GM19035 (cell line): ENCODE data around the gene PDE4A.
"Not testable (repeated sequence)": the region's sequence is repeated elsewhere in the genome, so short reads cannot be mapped to it uniquely, and the experiment has no call there.

Source experiments
- ATAC-seq: cut with Tn5 transposase; IDR thresholded peaks from one replicate; pipeline ENCODE4 v1.9.1; 2021; ENCODE audit not compliant: unreplicated experiment

PDE4A gene

DNA sequence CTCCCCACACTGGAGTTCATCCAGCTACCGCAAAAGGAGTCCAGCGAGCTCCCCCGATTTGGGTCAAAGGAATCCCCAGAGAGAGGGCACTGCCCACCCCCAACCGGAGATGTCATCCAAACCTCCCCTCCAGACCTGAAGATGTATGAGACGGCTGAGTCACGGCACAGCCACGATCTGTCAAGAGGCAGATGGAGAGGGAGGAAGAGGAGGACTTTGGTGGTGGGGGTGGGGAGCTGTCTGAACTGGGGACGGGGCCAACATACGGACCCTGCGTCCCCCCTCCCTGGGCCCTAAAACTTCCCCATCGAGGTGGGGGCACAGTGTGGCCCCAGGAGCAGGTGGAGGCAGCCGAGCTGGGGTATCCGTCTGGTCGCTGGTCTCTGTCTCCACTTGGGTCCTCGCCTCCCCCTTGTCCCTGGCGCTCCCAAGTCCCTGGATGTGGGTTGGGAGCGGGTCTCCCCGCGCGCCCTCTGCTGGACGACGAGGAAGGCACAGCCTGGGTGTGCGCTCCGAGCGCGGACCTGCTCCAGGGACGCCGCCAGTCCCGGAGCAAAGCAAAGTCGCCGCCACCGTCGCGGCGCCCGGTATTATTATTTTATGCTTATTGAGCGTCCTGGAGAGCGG lies 3.8 kb downstream of the PDE4A start:
- ATAC-seq, result no peak

DNA sequence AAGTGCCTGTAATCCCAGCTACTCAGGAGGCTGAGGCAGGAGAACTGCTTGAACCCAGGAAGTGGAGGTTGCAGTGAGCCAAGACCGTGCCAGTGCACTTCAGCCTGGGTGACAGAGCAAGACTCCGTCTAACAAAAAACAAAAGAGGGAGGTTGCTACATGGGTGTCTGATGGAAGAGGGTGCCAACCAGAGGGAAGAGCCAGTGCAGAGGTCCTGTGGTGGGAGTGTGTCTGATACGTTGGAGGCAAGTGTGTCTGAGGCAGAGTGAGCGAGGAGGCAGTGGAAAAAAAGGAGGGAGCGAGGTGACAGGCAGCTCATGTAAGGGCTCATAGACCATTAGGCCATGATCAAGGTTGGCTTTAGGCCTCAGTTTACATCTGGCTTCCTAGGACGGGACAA lies 6.8 kb downstream of the PDE4A start:
- ATAC-seq, result no peak

DNA sequence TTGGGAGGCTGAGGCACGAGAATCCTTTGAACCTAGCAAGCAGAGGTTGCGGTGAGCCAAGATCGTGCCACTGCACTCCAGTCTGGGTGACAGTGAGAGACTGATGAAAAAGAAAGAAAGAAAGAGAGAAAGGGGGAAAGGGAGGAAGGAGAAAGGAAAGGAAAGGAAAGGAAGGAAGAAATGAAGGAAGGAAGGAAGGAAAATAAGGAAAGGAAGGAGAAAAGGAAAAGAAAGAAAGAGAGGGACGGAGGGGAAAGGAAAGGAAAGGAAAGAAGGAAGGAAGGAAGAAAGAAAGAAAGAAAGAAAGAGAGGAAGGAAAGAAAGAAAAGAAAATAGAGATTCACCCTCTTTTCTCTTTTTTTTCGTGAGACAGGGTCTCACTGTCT lies 8.7 kb downstream of the PDE4A start:
- no peak for ATAC-seq

DNA sequence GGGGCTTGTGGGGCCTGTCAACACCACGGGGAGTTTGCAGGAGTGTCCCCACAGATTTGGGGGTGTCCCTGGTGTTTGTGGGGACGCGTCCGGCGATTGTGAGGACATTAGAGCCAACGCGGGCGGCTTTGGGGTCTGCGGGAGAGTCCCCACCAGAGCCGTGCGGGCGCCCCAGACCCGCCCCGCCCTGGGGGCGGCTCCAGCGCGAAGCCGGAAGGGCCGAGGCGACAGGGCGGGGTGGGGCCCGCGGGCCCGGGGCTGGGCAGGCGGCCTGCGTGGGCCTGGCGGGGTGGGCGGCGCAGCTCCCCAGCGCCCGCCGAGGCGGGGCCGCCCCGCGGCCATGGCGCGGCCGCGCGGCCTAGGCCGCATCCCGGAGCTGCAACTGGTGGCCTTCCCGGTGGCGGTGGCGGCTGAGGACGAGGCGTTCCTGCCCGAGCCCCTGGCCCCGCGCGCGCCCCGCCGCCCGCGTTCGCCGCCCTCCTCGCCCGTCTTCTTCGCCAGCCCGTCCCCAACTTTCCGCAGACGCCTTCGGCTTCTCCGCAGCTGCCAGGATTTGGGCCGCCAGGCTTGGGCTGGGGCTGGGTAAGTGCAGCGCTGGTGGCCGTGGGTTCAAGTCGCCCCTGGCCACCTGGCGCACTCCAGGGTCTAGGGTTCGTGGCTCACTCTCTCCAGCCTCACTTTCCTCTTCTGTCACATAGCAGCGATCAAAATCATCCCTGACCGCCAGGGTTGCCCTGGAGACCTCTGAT lies 10.3 kb downstream of the PDE4A start:
- ATAC-seq, result no peak

DNA sequence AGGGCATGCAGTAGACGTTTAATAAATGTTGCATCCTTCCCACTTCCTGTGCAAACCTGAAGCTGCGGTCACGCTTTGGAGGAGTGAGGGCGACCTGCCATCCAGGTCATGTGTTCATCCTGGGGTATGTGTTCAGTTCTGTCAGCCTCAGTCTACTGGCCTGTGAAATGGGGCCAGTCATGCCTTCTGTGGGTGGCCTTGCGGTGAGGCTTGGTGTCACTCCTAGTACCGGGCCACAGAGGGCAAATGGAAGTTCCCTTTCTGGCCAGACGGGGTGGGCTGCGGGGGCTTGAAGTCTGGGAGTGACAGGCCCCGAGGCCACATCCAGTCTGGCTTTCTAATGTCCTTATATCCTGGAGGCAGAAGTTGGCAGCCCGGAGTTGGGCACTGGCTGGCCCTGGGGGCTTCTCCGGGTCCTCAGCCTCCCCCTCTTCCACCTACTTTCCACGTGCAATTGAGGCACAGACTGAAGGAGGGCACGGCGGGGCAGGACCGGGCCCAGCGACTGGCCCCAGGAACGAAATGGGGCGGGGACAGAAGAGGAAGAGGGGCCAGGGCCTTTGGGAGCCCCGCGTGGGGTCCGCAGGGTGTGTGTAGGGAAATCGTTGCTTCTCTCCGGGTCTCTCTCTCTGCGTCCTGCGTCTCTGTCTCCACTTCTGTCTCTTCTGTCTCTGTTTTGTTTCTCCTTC lies 11.1 kb downstream of the PDE4A start:
- no peak for ATAC-seq

DNA sequence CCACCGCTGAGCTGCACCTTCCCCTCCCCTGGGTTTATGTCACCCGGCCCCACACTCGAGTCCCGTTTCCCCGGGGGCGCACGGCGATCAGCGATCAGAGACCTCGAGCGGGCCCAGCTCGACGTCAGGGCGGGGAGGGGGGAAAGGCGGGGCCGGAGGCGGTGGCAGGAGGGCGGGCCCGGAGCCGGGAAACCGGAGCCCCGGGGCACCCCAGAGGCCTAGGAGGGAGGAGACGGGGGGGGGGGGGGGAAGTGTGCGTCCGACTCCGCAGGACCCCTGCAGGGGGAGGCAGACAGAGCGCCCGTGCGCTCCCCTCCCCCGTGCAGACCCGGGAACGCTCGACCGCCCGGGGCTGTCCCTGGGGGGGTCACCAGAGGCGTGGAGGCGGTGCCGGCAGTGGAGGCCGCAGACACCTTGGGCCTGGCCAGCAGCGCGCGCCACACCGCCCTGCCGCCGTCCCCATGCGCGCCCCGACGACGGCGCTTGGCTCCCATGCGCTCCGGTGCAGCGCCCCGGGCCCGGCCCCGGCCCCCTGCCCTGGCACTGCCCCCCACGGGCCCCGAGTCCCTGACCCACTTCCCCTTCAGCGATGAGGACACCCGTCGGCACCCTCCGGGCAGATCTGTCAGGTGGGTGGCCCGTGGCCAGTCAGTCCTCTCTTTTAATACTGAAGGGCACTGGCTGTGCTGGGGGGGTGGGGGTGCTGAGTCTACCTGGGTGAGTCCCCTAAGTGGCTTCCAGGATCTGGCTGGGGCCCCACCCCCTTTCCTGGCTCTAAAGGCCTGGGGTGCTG lies 11.8 kb downstream of the PDE4A start:
- ATAC-seq, result no peak

DNA sequence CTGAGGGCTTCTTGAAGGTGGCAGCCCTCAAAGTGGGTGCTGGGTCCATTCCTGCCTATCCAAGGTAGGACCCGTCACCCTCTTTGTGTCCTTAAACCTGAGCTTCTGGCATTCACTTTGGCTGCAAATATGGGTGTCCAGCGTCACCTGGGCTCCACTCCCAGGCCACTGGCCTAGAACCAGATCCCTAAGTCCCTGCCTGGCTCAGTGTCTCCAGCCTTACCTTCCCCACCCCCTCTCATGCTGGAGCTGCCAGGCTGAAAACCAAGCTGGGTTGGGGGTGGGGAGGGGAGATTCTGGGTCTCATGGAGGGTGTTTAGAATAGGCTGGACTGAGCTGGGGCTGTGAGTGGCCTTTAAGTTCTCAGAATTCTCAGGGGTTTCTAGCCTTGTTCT lies 12.4 kb downstream of the PDE4A start:
- ATAC-seq, result no peak

DNA sequence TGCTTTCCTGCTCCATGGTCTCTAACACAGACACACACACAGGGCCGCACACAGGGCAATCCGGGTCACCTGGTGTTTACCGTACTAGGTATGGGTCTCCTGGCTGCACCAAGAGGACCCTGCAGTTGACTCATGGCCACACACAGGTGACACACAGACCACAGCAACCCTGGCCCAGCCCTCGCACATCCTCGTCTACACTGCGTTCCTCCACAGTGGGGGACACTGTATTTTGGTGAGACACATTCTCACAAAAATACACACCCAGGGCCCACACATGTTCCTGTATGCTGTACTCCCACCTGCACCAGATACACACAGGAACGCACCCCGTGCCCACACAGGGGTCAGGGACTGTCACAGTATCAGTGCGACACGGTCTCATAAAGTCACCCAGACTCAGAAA lies 12.8 kb downstream of the PDE4A start:
- no peak for ATAC-seq

DNA sequence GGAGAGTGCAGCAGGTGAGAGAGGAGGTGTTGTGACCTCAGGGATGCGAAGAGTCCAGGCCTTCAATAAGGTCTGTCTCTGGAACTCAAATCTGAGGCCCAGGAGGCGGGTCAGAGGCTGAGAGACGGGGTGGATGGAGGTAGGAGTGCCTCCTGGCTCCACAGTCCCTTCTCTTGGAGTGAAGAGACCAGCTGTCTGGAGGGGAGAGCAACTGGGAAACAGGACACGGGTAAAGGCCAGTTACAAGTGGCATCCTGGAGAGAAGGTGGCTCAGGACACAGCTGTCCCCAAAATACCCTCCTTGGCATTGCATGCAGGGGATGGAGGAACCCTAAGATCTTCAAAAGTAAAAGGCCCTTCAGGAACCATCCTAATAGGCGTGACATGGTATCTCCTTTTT lies 19.2 kb downstream of the PDE4A start:
- no peak for ATAC-seq

DNA sequence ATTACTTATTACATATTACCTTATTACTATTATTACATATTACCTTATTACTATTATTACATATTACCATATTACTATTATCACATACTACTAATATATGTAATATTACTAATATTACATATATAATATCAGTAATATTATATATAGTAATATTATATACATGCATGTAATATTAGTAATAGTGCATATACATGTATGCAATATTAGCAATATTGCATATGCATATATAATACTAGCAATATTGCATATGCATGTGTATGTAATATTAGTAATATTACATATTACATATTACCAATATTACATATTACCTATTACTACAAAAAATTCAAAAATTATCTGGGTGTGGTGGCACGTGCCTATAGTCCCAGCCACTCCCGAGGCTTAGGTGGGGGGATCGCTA lies 22.4 kb downstream of the PDE4A start:
- no peak for ATAC-seq

DNA sequence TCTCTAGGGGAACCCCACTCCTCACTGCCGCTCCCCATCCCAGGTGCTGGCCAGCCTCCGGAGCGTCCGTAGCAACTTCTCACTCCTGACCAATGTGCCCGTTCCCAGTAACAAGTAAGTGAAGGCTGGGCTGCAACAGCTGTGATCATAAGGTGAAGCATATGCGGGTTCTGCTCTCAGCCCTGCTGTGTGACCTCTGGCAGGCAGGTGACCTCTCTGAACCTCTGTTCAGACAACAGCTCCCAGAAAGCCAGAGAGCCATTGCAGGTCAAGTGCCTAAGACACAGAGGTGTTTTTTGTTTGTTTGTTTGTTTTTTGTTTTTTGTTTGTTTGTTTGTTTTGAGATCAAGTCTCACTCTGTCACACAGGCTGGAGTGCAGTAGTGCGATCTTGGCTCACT lies 28.7 kb downstream of the PDE4A start:
- no peak for ATAC-seq

DNA sequence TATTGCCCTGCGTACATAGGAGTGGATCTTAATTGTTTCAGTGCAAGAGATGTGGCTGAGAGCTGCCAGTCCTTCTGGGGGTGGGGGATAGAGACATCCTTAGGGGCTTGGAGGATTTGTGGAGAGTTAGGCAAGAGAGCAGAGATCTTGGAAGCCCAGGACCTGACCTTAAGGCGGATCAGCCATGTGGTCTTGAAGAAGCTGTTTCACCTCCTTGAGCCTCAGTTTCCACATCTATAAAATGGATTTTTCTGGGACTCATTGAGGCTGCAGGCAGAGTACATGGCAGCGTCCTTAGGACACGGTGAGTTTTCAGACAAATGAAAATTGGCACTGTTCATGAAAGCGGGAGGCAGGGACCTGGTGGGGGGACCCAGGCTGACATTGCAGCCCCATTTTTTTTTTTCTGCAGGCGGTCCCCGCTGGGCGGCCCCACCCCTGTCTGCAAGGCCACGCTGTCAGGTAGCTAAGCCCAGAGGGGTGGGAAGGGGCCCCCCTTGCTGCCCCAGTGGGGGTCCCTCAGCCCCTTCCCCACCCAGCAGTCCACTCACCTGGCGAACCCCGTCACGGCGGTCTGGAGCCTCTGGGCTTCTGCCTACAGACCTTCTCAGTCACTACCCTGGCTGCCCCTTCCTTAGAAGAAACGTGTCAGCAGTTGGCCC lies 30.0 kb downstream of the PDE4A start:
- ATAC-seq, result no peak

DNA sequence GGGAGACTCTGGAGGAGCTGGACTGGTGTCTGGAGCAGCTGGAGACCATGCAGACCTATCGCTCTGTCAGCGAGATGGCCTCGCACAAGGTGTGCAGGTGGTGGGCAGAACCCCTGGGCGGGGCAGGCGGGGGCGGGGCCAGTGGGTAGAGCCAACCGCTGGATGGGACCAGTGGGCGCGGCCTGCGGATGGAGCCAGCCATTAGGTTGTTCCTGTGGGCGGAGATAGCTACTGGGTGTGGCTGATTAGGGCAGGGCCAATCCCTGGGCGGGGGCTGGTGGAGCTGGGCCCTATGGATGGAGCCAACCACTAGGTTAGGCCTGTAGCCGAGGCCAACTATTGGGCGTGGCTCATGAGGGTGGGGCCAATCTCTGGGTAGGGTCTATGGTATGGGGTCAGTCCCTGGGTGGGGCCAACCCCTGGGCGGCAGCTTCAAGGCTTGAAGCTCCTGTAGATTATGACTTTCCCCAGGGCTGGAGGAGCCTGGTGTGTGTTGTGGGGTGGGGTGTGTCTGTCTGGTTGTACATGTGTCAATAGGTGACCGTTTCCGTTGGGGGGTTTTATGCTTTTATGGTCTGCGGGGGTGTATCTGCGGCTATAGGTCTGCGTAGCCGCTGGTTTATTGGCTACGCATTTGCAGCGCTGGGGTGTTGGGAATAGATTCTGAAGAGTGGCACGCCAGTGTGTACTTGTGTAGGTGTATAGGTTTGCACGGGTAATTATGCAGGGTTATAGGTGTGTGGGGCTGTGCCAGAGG lies 30.7 kb downstream of the PDE4A start:
- no peak for ATAC-seq

DNA sequence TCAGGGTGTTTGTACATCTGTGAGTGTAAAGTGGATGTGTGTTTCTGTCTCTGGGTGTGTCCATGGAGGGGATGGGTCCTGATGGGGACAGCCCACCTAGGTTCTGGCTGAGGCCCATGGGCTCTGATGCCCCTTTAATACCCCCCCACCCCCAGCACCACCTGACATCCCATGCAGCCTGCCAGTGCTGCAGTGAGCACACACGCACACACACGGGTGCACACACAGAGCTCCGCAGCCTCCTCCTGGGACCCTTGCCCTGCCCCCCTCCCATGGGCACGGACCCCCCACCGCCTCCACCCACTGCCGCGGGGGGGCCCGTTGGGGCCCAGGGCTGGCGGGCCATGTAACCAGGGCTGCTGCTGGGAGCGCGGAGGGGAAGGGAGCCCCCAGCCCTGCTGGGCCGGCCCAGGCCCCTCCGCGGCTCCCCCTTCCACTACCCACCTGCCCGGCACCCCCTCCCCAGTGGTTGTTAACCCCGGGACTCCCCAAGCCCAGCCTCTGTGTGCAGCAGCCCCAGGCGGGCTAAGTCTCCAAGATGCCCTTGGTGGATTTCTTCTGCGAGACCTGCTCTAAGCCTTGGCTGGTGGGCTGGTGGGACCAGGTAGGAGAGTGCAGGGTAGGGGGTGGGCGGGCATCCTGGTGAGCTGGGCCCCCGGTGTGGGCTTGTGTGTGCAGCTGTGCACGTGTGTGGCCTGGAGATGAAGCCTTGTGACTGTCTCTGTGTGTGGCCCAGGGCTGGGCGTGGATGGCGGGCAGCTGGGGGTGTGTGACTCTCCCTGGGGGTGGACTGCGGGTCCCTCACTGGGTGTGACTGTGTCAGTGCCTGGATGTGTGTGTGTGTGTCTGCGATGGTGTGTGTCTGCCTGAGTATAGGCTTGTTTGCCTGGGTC lies 32.6 kb downstream of the PDE4A start:
- no peak for ATAC-seq

DNA sequence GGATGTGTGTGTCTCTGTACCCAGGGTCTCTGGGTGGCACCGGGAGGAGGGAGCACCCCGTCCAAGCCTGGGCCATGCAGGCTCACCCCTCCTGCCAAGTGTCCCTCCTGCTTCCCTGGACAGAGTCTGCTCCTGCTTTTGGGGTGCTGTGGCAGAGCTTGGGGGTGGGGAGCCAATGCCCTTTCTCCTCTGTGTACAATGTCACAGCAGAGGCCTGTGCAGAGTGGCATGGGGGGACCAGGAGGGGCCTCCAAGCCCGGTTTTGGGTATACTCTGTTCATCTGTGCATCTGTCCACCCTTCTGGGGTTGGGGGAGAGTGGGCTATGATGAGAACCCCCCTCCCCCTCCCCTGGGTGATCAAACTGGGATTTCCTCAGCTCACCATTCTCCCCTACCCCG lies 33.5 kb downstream of the PDE4A start:
- no peak for ATAC-seq

DNA sequence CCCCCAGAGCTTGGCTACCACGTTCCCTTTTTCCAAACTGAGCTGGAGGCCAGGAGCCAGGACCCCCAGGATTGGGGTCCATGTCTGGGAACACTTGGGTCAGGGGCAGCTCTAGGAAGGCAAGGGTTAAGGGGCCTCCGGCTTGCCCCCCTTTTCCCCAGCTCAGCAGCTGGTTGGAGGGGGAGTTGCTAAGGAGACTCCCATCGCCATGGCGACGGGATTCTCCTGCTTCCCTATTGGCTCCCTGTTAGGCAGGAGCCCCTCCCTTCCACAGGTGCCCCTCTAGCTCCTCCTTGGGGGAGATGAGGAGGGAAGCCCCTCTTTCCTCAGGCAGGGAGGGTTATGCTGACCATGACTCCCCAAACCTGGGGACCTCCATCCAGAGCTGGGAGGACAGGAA lies 33.9 kb downstream of the PDE4A start:
- ATAC-seq, result no peak

DNA sequence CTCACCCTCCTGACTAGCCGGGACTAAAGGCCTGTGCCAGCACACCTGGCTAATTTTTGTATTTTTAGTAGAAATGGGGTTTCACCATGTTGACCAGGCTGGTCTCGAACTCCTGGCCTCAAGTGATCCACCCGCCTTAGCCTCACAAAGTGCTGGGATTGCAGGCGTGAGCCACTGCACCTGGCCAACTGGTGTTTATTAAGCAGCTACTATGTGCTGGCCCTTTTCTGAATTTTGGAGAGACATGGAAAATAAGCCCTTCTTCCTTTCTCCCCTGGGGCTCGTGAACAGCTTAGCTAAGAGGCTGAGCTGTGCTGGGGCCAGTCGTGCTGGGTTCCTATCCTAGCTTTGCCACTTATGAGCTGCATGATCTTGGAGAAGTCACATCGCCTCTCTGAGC lies 38.4 kb downstream of the PDE4A start:
- ATAC-seq, result not testable (repeated sequence)

DNA sequence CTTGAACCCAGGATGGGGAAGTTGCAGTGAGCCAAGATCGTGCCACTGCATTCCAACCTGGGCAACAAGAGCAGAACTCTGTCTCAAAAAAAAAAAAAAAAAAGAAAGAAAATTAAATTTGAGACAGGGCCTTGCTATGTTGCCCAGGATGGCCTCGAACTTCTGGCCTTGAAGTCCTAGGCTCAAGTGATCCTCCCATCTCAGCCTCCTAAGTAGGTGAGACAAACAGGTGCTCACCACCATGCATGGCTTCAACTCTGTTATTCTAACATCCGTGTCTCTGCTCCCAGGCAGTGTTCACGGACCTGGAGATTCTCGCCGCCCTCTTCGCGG lies 40.3 kb downstream of the PDE4A start:
- ATAC-seq, result no peak
